ENCODE data around the gene UBE2R2.

- TF ChIP-seq YY1 (IDR thresholded peaks at IDR 0.05; ENCODE audit: insufficient read depth, insufficient read length) (no peak), ZNF274 (IDR thresholded peaks at IDR 0.05; ENCODE audit: low read depth, low read length) (no peak), SUZ12 (IDR thresholded peaks at IDR 0.05; ENCODE audit: extremely low read depth, insufficient read depth, insufficient read length) (no peak)
Measured at GRCh38 chr9:33850677-33851076, 33.7 kb downstream of the UBE2R2 start.
